Measurements from ENCODE around the gene TRIM72. TPM values are rescaled to one million over a fixed set of nuclear protein-coding genes. Genes with fewer than 3 reads are reported as not detected.

The TRIM72 gene
- total and polyA plus RNA-seq, 9 of the 15 experiments (the other 6 are each of a cell fraction or from before 2014, with no cell fraction given), result under 0.01 TPM; not detected in 8

- no peak for TF ChIP-seq ZNF398 (CRISPR knock-in tag; IDR thresholded peaks at IDR 0.05)
- TF ChIP-seq, protein P1, sequence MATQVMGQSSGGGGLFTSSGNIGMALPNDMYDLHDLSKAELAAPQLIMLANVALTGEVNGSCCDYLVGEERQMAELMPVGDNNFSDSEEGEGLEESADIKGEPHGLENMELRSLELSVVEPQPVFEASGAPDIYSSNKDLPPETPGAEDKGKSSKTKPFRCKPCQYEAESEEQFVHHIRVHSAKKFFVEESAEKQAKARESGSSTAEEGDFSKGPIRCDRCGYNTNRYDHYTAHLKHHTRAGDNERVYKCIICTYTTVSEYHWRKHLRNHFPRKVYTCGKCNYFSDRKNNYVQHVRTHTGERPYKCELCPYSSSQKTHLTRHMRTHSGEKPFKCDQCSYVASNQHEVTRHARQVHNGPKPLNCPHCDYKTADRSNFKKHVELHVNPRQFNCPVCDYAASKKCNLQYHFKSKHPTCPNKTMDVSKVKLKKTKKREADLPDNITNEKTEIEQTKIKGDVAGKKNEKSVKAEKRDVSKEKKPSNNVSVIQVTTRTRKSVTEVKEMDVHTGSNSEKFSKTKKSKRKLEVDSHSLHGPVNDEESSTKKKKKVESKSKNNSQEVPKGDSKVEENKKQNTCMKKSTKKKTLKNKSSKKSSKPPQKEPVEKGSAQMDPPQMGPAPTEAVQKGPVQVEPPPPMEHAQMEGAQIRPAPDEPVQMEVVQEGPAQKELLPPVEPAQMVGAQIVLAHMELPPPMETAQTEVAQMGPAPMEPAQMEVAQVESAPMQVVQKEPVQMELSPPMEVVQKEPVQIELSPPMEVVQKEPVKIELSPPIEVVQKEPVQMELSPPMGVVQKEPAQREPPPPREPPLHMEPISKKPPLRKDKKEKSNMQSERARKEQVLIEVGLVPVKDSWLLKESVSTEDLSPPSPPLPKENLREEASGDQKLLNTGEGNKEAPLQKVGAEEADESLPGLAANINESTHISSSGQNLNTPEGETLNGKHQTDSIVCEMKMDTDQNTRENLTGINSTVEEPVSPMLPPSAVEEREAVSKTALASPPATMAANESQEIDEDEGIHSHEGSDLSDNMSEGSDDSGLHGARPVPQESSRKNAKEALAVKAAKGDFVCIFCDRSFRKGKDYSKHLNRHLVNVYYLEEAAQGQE (IDR thresholded peaks at IDR 0.05; ENCODE audit: borderline replicate concordance), result peak; percentile 55; the same call in 1 of the 2 replicates
- TF ChIP-seq, protein P1 (CRISPR knock-in tag; IDR thresholded peaks at IDR 0.05; ENCODE audit: low read depth), result no peak
- TF ChIP-seq, protein P2, sequence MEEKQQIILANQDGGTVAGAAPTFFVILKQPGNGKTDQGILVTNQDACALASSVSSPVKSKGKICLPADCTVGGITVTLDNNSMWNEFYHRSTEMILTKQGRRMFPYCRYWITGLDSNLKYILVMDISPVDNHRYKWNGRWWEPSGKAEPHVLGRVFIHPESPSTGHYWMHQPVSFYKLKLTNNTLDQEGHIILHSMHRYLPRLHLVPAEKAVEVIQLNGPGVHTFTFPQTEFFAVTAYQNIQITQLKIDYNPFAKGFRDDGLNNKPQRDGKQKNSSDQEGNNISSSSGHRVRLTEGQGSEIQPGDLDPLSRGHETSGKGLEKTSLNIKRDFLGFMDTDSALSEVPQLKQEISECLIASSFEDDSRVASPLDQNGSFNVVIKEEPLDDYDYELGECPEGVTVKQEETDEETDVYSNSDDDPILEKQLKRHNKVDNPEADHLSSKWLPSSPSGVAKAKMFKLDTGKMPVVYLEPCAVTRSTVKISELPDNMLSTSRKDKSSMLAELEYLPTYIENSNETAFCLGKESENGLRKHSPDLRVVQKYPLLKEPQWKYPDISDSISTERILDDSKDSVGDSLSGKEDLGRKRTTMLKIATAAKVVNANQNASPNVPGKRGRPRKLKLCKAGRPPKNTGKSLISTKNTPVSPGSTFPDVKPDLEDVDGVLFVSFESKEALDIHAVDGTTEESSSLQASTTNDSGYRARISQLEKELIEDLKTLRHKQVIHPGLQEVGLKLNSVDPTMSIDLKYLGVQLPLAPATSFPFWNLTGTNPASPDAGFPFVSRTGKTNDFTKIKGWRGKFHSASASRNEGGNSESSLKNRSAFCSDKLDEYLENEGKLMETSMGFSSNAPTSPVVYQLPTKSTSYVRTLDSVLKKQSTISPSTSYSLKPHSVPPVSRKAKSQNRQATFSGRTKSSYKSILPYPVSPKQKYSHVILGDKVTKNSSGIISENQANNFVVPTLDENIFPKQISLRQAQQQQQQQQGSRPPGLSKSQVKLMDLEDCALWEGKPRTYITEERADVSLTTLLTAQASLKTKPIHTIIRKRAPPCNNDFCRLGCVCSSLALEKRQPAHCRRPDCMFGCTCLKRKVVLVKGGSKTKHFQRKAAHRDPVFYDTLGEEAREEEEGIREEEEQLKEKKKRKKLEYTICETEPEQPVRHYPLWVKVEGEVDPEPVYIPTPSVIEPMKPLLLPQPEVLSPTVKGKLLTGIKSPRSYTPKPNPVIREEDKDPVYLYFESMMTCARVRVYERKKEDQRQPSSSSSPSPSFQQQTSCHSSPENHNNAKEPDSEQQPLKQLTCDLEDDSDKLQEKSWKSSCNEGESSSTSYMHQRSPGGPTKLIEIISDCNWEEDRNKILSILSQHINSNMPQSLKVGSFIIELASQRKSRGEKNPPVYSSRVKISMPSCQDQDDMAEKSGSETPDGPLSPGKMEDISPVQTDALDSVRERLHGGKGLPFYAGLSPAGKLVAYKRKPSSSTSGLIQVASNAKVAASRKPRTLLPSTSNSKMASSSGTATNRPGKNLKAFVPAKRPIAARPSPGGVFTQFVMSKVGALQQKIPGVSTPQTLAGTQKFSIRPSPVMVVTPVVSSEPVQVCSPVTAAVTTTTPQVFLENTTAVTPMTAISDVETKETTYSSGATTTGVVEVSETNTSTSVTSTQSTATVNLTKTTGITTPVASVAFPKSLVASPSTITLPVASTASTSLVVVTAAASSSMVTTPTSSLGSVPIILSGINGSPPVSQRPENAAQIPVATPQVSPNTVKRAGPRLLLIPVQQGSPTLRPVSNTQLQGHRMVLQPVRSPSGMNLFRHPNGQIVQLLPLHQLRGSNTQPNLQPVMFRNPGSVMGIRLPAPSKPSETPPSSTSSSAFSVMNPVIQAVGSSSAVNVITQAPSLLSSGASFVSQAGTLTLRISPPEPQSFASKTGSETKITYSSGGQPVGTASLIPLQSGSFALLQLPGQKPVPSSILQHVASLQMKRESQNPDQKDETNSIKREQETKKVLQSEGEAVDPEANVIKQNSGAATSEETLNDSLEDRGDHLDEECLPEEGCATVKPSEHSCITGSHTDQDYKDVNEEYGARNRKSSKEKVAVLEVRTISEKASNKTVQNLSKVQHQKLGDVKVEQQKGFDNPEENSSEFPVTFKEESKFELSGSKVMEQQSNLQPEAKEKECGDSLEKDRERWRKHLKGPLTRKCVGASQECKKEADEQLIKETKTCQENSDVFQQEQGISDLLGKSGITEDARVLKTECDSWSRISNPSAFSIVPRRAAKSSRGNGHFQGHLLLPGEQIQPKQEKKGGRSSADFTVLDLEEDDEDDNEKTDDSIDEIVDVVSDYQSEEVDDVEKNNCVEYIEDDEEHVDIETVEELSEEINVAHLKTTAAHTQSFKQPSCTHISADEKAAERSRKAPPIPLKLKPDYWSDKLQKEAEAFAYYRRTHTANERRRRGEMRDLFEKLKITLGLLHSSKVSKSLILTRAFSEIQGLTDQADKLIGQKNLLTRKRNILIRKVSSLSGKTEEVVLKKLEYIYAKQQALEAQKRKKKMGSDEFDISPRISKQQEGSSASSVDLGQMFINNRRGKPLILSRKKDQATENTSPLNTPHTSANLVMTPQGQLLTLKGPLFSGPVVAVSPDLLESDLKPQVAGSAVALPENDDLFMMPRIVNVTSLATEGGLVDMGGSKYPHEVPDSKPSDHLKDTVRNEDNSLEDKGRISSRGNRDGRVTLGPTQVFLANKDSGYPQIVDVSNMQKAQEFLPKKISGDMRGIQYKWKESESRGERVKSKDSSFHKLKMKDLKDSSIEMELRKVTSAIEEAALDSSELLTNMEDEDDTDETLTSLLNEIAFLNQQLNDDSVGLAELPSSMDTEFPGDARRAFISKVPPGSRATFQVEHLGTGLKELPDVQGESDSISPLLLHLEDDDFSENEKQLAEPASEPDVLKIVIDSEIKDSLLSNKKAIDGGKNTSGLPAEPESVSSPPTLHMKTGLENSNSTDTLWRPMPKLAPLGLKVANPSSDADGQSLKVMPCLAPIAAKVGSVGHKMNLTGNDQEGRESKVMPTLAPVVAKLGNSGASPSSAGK (IDR thresholded peaks at IDR 0.05), result no peak; the same call in 1 of the 2 replicates
These were observed 1.6 kb downstream of the TRIM72 start (continued) for GRCh38 chr16:31215287-31216162.

Measured in K562 (cell line).